Astrocyte (in vitro differentiated cells and primary cell): ENCODE results near the gene PCDHA7.
"Not testable (repeated sequence)": the region's sequence is repeated elsewhere in the genome, so short reads cannot be mapped to it uniquely, and the experiment has no call there.

Experiments
- CTCF ChIP-seq: IDR thresholded peaks from 2 replicates; pipeline ENCODE4 v1.5.1; 2011; ENCODE audit warnings: low read depth, mild to moderate bottlenecking, inconsistent platforms, low read length, moderate library complexity; ENCODE audit not compliant: insufficient read depth
- EZH2 ChIP-seq: IDR thresholded peaks from 2 replicates; pipeline ENCODE4 v1.6.1; 2012; ENCODE audit warnings: mild to moderate bottlenecking, low read length, inconsistent platforms; ENCODE audit not compliant: insufficient read depth

DNA sequence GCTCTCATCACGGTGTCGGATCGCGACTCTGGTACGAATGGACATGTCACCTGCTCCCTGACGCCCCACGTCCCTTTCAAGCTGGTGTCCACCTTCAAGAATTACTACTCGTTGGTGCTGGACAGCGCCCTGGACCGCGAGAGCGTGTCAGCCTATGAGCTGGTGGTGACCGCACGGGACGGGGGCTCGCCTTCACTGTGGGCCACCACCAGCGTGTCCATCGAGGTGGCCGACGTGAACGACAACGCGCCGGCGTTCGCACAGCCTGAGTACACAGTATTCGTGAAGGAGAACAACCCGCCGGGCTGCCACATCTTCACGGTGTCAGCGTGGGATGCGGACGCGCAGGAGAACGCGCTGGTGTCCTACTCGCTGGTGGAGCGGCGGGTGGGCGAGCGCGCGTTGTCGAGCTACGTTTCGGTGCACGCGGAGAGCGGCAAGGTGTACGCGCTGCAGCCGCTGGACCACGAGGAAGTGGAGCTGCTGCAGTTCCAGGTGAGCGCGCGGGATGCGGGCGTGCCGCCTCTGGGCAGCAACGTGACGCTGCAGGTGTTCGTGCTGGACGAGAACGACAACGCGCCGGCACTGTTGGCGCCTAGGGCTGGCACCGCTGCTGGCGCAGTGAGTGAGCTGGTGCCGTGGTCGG, 37.9 kb upstream of the PCDHA7 start:
- not testable (repeated sequence) for TF ChIP-seq CTCF, EZH2
